Measurements from ENCODE around the gene HOXB8. TPM values are rescaled to one million over a fixed set of nuclear protein-coding genes. Genes with fewer than 3 reads are reported as not detected.

Gene HOXB8
- total RNA-seq, 1 donor from 2014 or later: not detected

DNA sequence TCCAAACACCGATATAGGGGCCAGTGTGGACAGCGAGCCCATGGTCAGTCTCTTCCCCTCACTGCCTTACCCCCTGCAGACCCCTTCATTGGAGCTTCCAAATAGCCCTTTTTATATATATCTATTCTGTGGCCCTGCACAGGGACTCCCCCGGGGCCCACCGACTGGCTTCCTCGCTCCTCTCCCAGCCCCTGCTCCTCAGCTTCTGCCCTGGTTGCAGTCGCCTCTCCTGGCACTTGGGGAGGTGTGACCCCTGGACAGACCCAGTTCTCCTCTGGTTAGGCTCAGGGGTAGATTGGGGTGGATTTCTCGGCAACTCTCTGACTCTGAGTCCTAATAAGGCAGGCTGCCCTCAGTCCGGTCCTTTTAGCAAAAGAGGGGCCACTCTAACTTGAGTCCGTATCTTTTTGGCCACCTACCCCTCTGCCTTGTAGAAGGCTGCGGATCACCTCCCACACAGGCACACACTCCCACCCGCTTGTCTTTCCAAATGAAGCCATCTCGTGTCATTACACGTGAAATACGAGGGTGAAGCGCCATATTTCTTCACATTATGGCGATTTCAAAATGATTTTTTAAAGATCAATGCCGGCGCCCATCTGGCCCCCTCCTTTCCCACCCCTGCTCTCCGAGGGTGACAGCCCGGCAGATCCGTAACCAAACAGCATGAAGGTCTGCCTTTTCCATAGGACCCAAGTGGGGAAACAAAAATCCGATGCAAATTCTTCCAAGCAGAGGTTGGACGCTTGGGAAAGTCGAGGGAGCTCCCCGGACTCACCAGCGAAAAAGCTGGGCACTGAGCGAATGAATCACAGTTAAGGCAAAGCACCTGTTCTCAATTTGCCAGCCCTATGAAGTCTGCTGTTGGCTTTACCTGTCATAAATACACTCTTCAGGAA, 12.8 kb upstream of the HOXB8 start:
- DNase-seq (ENCODE audit: low spot score): no peak
- H3K4me1 Mint-ChIP-seq: peaks cover 6% of the 10 kb centered on the region

DNA sequence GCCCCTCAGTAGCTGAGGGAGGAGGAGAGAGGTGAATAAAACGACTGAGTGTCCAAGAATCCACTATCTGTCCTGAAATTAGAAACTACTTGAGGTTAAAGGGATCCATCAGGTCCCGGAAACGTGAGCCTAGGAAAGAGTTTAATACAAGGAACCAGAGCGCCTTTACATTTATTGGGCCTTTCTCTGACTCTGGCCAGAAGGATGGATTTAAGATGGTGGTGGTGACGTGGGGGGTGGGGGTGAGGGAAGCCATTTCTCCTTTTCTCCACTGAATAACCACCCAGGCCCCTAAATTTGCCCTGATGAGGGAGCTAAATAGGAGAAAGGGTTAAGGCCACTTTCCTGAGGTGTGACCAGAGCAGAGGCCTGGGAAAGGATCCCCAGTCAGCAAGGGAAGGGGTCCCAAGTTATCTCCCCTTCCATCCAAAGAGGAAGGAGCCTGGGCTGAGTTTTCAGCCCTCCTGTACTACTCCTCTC, 12.1 kb upstream of the HOXB8 start:
- Histone ChIP-seq H3K4me1 (peaks cover 9% of the 10 kb centered on the region), H3F3A (ENCODE audit: low read depth) (peaks cover 4% of the 10 kb centered on the region), H4K20me1 (ENCODE audit: low read depth) (peaks cover 99% of the 10 kb centered on the region), H3K36me3 (no peaks in the 10 kb centered on the region), H3K27me3 (peaks cover 100% of the 10 kb centered on the region), H3K4me2 (no peak overlapping the region), H2AFZ (replicated peaks) (no peak overlapping the region), H3K9me3 (ENCODE audit: low read depth) (no peaks in the 10 kb centered on the region), H3K4me3 (no peak overlapping the region), H3K9ac (no peak overlapping the region), H3K79me2 (ENCODE audit: low read depth) (no peaks in the 10 kb centered on the region), H3K27ac (no peak overlapping the region)
- Mint-ChIP-seq H3K9me3 (peaks cover 11% of the 10 kb centered on the region), H3K4me3 (no peak overlapping the region), H3K36me3 (no peaks in the 10 kb centered on the region), H3K27ac (no peak overlapping the region), H3K27me3 (ENCODE audit: insufficient read depth, low read depth) (peaks cover 90% of the 10 kb centered on the region), H3K4me1 (peaks cover 6% of the 10 kb centered on the region)
- DNase-seq (ENCODE audit: low spot score): no peak
- peak; percentile 28 for TF ChIP-seq EZH2 (IDR thresholded peaks at IDR 0.05)
- no peak for TF ChIP-seq CTCF (IDR thresholded peaks at IDR 0.05)

More for the DNA sequence above, 12.8 kb upstream of the HOXB8 start:
- Mint-ChIP-seq H3K36me3 (no peaks in the 10 kb centered on the region), H3K27me3 (ENCODE audit: insufficient read depth, low read depth) (peaks cover 90% of the 10 kb centered on the region), H3K27ac (no peak overlapping the region), H3K4me3 (no peak overlapping the region), H3K9me3 (peaks cover 14% of the 10 kb centered on the region)
- Histone ChIP-seq H3K27me3 (peaks cover 100% of the 10 kb centered on the region), H4K20me1 (ENCODE audit: low read depth) (peaks cover 99% of the 10 kb centered on the region), H2AFZ (replicated peaks) (no peak overlapping the region), H3K9me3 (ENCODE audit: low read depth) (no peaks in the 10 kb centered on the region), H3K4me1 (peaks cover 9% of the 10 kb centered on the region), H3K36me3 (no peaks in the 10 kb centered on the region), H3F3A (ENCODE audit: low read depth) (peaks cover 4% of the 10 kb centered on the region), H3K4me3 (no peak overlapping the region), H3K79me2 (ENCODE audit: low read depth) (no peaks in the 10 kb centered on the region), H3K27ac (no peak overlapping the region), H3K9ac (no peak overlapping the region), H3K4me2 (no peak overlapping the region)
- TF ChIP-seq EZH2 (IDR thresholded peaks at IDR 0.05) (peak; percentile 5), EZH2phosphoT487 (IDR thresholded peaks at IDR 0.05) (peak; percentile 48), CTCF (IDR thresholded peaks at IDR 0.05) (no peak)

DNA sequence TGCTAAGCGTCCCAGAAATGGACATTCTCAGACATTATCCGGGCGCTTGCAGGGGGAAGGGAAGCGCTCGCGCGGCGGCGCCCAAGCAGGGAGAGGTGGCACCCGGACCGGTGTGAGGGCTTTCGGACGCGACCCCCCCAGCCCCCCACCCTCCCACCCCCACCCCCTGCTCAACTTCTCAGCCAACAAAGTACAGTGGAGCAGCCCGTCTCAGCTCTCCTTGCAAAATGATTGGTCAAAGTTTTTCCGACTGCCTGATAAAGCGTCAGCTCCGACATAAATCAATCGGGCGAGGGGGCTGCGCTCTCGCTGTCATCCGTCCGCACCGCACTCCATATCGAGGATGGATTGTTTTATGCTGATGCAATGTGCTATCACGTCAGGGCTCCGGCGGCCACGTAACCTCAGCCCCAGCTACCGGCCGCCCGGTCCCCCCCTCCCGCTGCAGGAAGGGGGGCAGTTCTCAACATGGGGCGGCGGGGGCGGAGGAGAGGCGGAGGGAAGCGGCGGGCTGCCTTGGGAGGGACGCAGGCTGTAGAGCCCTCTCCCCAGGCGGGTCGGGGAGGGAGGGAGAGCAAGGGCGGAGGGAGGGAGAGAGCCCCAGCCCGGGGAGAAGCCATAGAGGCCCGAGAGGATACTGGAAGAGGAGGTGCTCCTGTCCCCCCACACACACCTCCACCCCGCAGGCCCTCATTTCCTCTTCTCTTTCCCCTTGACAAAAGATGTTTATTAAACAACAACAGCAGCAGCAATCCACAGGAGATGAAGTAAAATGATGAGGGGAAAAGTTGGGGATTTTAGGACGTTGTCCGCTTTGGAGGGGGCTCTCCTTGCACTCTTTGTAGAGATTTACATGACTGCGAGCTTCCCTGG, 11.4 kb upstream of the HOXB8 start, which contains the start of gene HOXB9:
HOXB9 (minus strand) TSS at position 114 of the 873 bp plus-strand sequence; CDS start at position 25, 89 bp downstream.
- peaks cover 15% of the 10 kb centered on the region for H3K9me3 Mint-ChIP-seq
- Histone ChIP-seq H3F3A (ENCODE audit: low read depth) (peaks cover 4% of the 10 kb centered on the region), H3K27me3 (peaks cover 100% of the 10 kb centered on the region), H3K9ac (no peak within 1 kb of the TSS), H3K4me3 (peak within 1 kb of the TSS; percentile 7), H3K4me1 (peaks cover 9% of the 10 kb centered on the region), H2AFZ (replicated peaks) (no peak within 1 kb of the TSS), H3K4me2 (peak within 1 kb of the TSS; percentile 69), H4K20me1 (ENCODE audit: low read depth) (peaks cover 99% of the 10 kb centered on the region), H3K79me2 (ENCODE audit: low read depth) (no peaks in the 10 kb centered on the region), H3K27ac (no peak within 1 kb of the TSS), H3K36me3 (no peaks in the 10 kb centered on the region), H3K9me3 (ENCODE audit: low read depth) (no peaks in the 10 kb centered on the region)
- H3K27ac Mint-ChIP-seq: no peak within 1 kb of the TSS
- H3K36me3 Mint-ChIP-seq: no peaks in the 10 kb centered on the region
- H3K4me1 Mint-ChIP-seq: peaks cover 6% of the 10 kb centered on the region
- TF ChIP-seq CTCF (IDR thresholded peaks at IDR 0.05) (no peak), EZH2phosphoT487 (IDR thresholded peaks at IDR 0.05) (no peak), EZH2 (IDR thresholded peaks at IDR 0.05) (peak; percentile 83)
- H3K27me3 Mint-ChIP-seq (ENCODE audit: insufficient read depth, low read depth): peaks cover 90% of the 10 kb centered on the region
- peak; percentile 52 for DNase-seq (ENCODE audit: low spot score)
- H3K4me3 Mint-ChIP-seq: peak within 1 kb of the TSS; percentile 67
